GM19395 (cell line): ENCODE results near the gene ITGAE.

Experiments
- ATAC-seq: cut with Tn5 transposase; IDR thresholded peaks from one replicate; pipeline ENCODE4 v1.9.1; 2021; ENCODE audit warnings: mild to moderate bottlenecking, moderate library complexity; ENCODE audit not compliant: unreplicated experiment

The ITGAE gene

GRCh38 chr17:3817851-3818605 lies 17.0 kb upstream of the ITGAE start:
- ATAC-seq, result no peak

DNA sequence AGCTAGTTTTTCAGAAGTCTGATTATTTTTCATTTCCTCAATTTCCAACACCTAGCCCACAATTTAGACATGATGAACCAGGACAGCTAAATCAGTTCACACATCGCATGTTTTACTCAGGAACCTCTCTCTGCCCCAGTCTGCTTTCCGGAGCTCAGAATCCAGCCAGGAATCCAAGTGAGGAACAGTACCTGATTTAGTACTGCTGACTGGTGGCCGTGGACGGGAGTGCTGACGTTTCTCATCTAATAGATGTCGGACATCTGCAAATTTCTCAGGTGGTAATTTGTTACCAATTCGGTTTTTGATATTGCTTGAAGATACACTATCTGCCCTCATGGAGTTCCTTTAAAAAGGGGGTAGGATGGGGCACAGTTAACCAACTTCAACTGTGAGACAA lies 14.9 kb upstream of the ITGAE start:
- no peak for ATAC-seq

- no peak for ATAC-seq
These were observed 14.1 kb upstream of the ITGAE start for GRCh38 chr17:3815122-3815521.

DNA sequence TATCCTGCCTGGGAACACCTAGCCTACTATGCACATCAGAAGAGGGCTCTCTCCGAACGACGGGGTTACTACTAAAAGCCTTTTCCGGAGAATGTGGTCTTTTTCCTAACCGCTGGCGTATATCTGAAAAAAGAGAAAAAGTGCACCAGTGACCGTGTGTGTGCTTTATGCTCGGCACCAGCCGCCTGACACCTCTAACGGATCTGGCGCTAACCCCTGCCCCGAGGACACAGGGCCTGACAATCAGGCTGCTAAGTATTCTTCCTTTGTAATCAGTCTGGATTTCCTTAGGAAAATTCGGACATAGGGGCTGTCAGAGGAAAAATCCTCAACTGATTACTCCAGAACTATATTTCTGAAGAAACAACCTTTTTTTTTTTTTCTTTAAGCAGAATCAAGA lies 13.4 kb upstream of the ITGAE start:
- no peak for ATAC-seq

GRCh38 chr17:3813171-3813570 lies 12.2 kb upstream of the ITGAE start:
- ATAC-seq, result no peak

GRCh38 chr17:3812771-3813170 lies 11.8 kb upstream of the ITGAE start:
- ATAC-seq, result no peak

DNA sequence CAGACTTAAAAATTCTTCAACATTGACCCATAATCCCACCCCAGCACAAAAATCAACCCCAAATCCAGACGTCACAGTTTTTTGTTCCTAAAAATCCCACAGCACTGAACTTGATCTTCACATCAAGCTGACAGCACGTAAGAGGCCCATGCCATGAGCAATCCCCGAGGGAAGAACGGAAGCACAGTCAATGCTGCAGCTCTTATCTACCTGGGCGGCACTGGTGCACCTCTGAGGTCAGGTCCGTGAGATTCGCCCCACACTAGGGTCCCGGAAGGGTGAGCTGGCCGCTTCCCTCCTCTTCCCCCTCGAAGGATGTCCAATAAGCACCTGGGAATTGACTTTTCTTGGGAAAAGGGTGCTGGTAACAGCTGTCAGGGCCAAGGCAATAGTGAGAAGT lies 11.3 kb upstream of the ITGAE start:
- no peak for ATAC-seq

DNA sequence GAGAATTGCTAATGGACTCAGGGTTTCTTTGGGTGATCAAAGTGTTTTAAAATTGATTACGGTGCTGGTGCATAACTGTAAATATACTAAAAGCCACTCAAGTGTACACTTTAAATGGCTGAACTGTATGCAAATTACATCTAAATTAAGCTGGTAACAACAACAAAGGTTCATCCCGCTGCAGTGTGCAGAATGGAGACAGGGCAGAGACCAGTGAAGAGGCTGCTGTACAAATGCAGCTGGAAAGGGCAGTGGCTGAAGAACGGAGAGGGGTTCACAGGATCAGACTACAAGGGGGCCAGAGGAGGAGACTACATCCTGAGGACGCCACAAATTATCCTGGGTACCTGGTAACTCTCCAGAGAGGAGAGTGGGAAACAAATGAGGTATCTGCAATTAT lies 9.0 kb upstream of the ITGAE start:
- no peak for ATAC-seq

DNA sequence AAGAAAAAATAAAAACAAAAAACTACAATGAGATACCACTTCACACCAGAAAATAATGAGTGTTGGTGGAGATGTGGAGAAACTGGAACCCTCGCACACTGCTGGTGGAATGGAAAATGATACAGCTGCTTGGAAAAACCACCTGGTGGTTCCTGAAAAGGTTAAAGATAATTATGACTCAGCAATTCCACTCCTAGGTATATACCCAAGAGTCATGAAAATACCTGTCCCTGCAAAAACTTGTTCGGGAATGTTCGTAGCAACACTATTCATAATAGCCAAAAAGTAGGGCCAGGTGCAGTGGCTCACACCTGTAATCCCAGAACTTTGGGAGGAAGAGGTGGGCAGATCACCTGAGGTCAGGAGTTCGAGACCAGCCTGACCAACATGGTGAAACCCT lies 8.1 kb upstream of the ITGAE start:
- no peak for ATAC-seq

- no peak for ATAC-seq
These were observed 7.7 kb upstream of the ITGAE start for GRCh38 chr17:3808701-3809100.

DNA sequence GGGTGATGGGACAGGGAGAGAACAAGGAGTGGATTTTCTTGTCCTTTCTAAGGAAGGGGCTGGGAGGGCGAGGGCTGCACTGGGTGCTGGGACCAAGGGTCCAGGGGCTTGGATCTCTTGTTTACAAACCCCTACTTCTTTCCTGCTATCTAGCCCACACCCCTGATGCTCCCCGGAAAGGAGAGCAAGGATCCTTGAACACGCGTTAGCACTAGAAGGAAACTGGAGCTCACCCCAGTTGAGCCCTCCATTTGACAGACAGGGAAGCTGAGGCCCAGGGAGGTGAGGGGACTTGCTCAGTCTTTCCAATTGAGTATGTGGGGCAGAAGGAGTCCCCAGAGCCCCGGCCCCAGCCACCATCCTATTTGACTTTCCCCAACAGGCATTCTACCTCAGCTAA lies 4.6 kb upstream of the ITGAE start:
- no peak for ATAC-seq

GRCh38 chr17:3804503-3804931 lies 3.5 kb upstream of the ITGAE start:
- ATAC-seq, result peak; percentile 62

GRCh38 chr17:3803308-3803640 lies 2.3 kb upstream of the ITGAE start:
- ATAC-seq, result no peak

- ATAC-seq, result no peak
These were observed 1.7 kb upstream of the ITGAE start for GRCh38 chr17:3802461-3803307.

- ATAC-seq, result no peak
These were observed 804 bp upstream of the ITGAE start for GRCh38 chr17:3801792-3802191.

GRCh38 chr17:3801347-3801746 lies 359 bp upstream of the ITGAE start:
- ATAC-seq, result no peak

GRCh38 chr17:3799181-3799945 lies 1.6 kb downstream of the ITGAE start:
- no peak for ATAC-seq

- no peak for ATAC-seq
These were observed 2.5 kb downstream of the ITGAE start for GRCh38 chr17:3798273-3799180.

DNA sequence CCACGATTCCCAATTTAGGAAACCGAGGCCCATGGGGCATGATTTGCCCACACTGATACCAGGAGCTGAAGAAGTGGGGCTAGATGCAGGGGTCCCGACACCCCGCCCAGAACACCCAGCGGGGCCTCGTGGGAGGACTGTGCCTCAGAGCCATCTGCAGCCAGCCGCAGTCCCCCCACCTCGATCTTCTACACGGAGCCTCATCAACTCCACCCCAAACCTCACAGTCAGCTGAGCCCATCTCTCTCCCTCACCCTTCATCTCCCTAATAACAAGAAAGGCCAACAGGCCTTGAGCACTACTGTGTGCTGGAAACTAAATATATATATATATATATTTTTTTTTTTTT lies 4.2 kb downstream of the ITGAE start:
- peak; percentile 43 for ATAC-seq

GRCh38 chr17:3796110-3796821 lies 4.7 kb downstream of the ITGAE start:
- peak; percentile 75 for ATAC-seq
